Fibroblast of the aortic adventitia (primary cell): Measurements from ENCODE around the gene GRAMD1B. TPM values are rescaled to one million over a fixed set of nuclear protein-coding genes. Genes with fewer than 3 reads are reported as not detected.
A peak's percentile ranks its signal among the peaks of the same experiment; 100 is the strongest.
"Not testable (repeated sequence)": the region's sequence is repeated elsewhere in the genome, so short reads cannot be mapped to it uniquely, and the experiment has no call there.

Source experiments
- DNase-seq: peaks from one replicate; pipeline ENCODE4 v3.0.0-alpha.2; 2010; ENCODE audit warnings: low read depth
- H3K4me3 ChIP-seq: 2 replicates; pipeline ENCODE4 v1.5.1; 2011; ENCODE audit warnings: low read depth, mild to moderate bottlenecking, control low read depth, low read length, moderate library complexity
- total RNA-seq: library from RNA; depleted of rRNA; stranded (reverse); fragments of >200 nt; gene quantifications from 2 replicates; pipeline ENCODE4 v1.2.3, GENCODE V29; 2012; ENCODE audit warnings: low replicate concordance
- TF ChIP-seq, protein P1 (sequence below): IDR thresholded peaks from 2 replicates; pipeline ENCODE4 v1.5.1; 2011; ENCODE audit warnings: mild to moderate bottlenecking, low read length, control low read depth, inconsistent platforms; ENCODE audit not compliant: insufficient read depth

The GRAMD1B gene
- total RNA-seq, 1 donor: 11.0 TPM

- DNase-seq: no peak
- TF ChIP-seq, protein P1, sequence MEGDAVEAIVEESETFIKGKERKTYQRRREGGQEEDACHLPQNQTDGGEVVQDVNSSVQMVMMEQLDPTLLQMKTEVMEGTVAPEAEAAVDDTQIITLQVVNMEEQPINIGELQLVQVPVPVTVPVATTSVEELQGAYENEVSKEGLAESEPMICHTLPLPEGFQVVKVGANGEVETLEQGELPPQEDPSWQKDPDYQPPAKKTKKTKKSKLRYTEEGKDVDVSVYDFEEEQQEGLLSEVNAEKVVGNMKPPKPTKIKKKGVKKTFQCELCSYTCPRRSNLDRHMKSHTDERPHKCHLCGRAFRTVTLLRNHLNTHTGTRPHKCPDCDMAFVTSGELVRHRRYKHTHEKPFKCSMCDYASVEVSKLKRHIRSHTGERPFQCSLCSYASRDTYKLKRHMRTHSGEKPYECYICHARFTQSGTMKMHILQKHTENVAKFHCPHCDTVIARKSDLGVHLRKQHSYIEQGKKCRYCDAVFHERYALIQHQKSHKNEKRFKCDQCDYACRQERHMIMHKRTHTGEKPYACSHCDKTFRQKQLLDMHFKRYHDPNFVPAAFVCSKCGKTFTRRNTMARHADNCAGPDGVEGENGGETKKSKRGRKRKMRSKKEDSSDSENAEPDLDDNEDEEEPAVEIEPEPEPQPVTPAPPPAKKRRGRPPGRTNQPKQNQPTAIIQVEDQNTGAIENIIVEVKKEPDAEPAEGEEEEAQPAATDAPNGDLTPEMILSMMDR: no peak
- H3K4me3 ChIP-seq: no peak overlapping the region
These were observed 75.7 kb downstream of the GRAMD1B start for GRCh38 chr11:123505546-123506299.

GRCh38 chr11:123507043-123507442 lies 77.0 kb downstream of the GRAMD1B start:
- peak; percentile 55 for DNase-seq

GRCh38 chr11:123509737-123510578 lies 79.9 kb downstream of the GRAMD1B start:
- TF ChIP-seq, protein P1: no peak
- peak; percentile 81 for DNase-seq
- peak overlapping the region; percentile 17 for H3K4me3 ChIP-seq

More at GRCh38 chr11:123507043-123507442, 77.0 kb downstream of the GRAMD1B start:
- H3K4me3 ChIP-seq: no peak overlapping the region
- TF ChIP-seq, protein P1: no peak

DNA sequence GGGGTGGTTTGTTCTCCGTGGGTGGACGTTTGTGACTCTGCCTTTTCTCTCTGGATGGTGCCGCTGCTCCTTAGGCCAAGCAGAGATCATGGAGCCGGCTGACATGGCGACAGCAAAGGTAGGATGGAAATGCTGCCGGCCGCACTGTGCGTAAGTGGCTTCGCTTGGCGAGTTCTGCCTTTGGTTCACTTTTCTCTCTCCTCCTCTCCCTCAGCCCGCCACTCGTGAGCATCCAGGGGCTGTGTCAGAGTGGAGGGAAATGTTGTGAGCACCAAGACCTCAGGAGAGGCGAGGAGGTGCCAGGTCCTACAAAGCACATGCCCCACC lies 80.5 kb downstream of the GRAMD1B start:
- no peak for DNase-seq
- no peak overlapping the region for H3K4me3 ChIP-seq
- TF ChIP-seq, protein P1: no peak

GRCh38 chr11:123511037-123511870 lies 81.2 kb downstream of the GRAMD1B start:
- TF ChIP-seq, protein P1: peak; percentile 88
- peak; percentile 94 for DNase-seq
- peak overlapping the region; percentile 9 for H3K4me3 ChIP-seq

DNA sequence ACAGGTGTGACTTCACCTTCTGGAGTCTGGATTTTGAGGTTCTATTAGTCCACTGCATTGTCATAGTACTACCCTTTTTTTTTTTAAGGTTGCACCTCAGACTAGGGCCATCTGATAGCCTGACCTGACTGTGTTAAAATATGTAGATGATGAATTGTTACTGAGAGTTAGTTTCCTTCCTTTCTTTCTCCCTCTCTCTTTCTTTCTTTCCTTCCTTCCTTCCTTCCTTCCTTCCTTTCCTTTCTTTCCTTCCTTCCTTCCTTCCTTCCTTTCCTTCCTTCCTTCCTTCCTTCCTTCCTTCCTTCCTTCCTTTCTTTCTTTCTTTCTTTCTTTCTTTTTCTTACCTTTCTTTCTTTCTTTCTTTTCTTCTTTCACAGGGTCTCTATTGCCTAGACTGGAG lies 83.2 kb downstream of the GRAMD1B start:
- H3K4me3 ChIP-seq, DNase-seq: not testable (repeated sequence)

- no peak for DNase-seq
- TF ChIP-seq, protein P1: no peak
These were observed 86.2 kb downstream of the GRAMD1B start for GRCh38 chr11:123516238-123516637.

More at GRCh38 chr11:123516238-123516637, 86.2 kb downstream of the GRAMD1B start:
- H3K4me3 ChIP-seq: no peak overlapping the region
